ENCODE results near the gene RAD52.

The RAD52 gene

GRCh38 chr12:879641-880040 lies 69.9 kb downstream of the RAD52 start:
- DNase-seq (ENCODE audit: low read depth in 2 of 2, low spot score in 1 of 2): no peak

- no peak for DNase-seq (ENCODE audit: low read depth in 2 of 2, low spot score in 1 of 2)
Measured at GRCh38 chr12:873954-874353, 75.5 kb downstream of the RAD52 start.

GRCh38 chr12:870378-870777 lies 79.1 kb downstream of the RAD52 start:
- no peak for DNase-seq (ENCODE audit: low read depth in 2 of 2, low spot score in 1 of 2)

GRCh38 chr12:868722-869121 lies 80.8 kb downstream of the RAD52 start:
- no peak for DNase-seq (ENCODE audit: low read depth in 2 of 2, low spot score in 1 of 2)

GRCh38 chr12:867905-868304 lies 81.6 kb downstream of the RAD52 start:
- no peak for DNase-seq (ENCODE audit: low read depth in 2 of 2, low spot score in 1 of 2)

- DNase-seq (ENCODE audit: low read depth in 2 of 2, low spot score in 1 of 2): no peak
Measured at GRCh38 chr12:865614-866013, 83.9 kb downstream of the RAD52 start.

- no peak for DNase-seq (ENCODE audit: low read depth in 2 of 2, low spot score in 1 of 2)
Measured at GRCh38 chr12:863285-863684, 86.2 kb downstream of the RAD52 start.

GRCh38 chr12:862303-862911 lies 87.1 kb downstream of the RAD52 start:
- no peak for DNase-seq (ENCODE audit: low read depth in 2 of 2, low spot score in 1 of 2)
